ENCODE measurements around the gene PVALEF. TPM values are rescaled to one million over a fixed set of nuclear protein-coding genes. Genes with fewer than 3 reads are reported as not detected.
"Not testable (repeated sequence)": the region's sequence is repeated elsewhere in the genome, so short reads cannot be mapped to it uniquely, and the experiment has no call there.

The PVALEF gene
- total RNA-seq, 1 donor from 2014 or later: not detected

- Histone ChIP-seq H3K36me3 (no peaks in the 10 kb centered on the region), H3K27me3 (no peaks in the 10 kb centered on the region), H3K9me3 (no peaks in the 10 kb centered on the region), H3K27ac (peak within 1 kb of the TSS; percentile 31), H3K4me1 (peaks cover 23% of the 10 kb centered on the region), H3K4me3 (peak within 1 kb of the TSS; percentile 76 to 82)
- no peak for TF ChIP-seq CTCF (IDR thresholded peaks at IDR 0.05)
- peak; percentile 31 to 79 for TF ChIP-seq POLR2AphosphoS5 (IDR thresholded peaks at IDR 0.05; ENCODE audit: insufficient read depth in 1 of 2, low read depth in 1 of 2)
- DNase-seq (ENCODE audit: extremely low spot score in 2 of 2): peak in 1 of 2 donors; percentile 99
- intact Hi-C loops (cut with DNase I): no loop called here
Measured at GRCh38 chr17:81222906-81223761, 57.8 kb downstream of the PVALEF start, which contains the start of gene CEP131. Gene CEP131, minus strand, starts transcription at chr17:81222965. Its CDS starts 2,909 bp downstream, at chr17:81220056.

DNA sequence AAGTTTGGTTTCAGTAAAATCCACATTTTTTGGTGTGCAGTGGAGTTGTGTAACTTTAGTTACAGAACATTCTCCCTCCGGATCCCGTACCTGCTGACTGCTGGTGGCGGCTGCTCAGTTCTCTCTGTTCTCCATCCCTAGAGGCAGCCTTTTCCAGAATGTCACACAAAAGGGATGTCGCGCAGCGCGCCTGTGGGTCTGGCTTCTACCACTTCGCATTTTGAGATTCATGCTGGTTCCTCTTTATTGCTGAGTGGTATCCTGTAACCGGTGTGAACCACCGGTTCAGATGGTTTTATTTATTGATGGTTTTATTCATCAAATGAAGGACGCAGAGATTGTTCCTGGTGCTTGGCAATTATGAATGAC is 58.4 kb downstream of the PVALEF start:
- Histone ChIP-seq H3K4me3 (peak overlapping the region; percentile 76 to 82), H3K27ac (peak overlapping the region; percentile 31), H3K27me3 (no peaks in the 10 kb centered on the region), H3K4me1 (peaks cover 23% of the 10 kb centered on the region), H3K36me3 (peaks cover 0 to 4% of the 10 kb centered on the region in 2 donors), H3K9me3 (no peaks in the 10 kb centered on the region)
- TF ChIP-seq POLR2A (IDR thresholded peaks at IDR 0.05): no peak
- no peak for TF ChIP-seq CTCF (IDR thresholded peaks at IDR 0.05)
- no peak for TF ChIP-seq POLR2AphosphoS5 (IDR thresholded peaks at IDR 0.05; ENCODE audit: insufficient read depth in 1 of 2, low read depth in 1 of 2)
- DNase-seq (ENCODE audit: extremely low spot score in 2 of 2): no peak
- intact Hi-C loops (cut with DNase I): no loop called here

DNA sequence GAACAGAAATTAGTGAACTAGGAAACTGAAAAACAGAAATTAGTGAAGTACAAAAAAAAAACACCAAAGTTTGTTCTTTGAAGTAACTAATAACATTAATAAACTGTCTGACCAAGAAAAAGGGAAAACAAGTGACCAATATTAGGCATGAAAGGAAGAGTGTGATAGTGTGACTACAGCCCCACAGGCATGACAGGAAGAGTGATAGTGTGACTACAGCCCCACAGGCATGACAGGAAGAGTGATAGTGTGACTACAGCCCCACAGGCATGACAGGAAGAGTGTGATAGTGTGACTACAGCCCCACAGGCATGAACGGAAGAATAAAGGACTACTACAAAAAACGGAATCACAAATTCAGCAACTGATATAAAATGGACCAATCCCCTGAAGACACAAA is 62.3 kb downstream of the PVALEF start:
- H3K27ac ChIP-seq; intact Hi-C loops (cut with DNase I): not testable (repeated sequence)

GRCh38 chr17:81228420-81228819 is 63.1 kb downstream of the PVALEF start:
- Histone ChIP-seq H3K27ac (no peak overlapping the region), H3K36me3 (peaks cover 0 to 42% of the 10 kb centered on the region in 2 donors), H3K27me3 (no peaks in the 10 kb centered on the region), H3K4me1 (peaks cover 4% of the 10 kb centered on the region), H3K9me3 (no peaks in the 10 kb centered on the region), H3K4me3 (no peak overlapping the region)
- intact Hi-C loops (cut with DNase I): no loop called here
- DNase-seq (ENCODE audit: extremely low spot score in 2 of 2): no peak
- no peak for TF ChIP-seq CTCF (IDR thresholded peaks at IDR 0.05)
- no peak for TF ChIP-seq POLR2A (IDR thresholded peaks at IDR 0.05)
- TF ChIP-seq POLR2AphosphoS5 (IDR thresholded peaks at IDR 0.05; ENCODE audit: insufficient read depth in 1 of 2, low read depth in 1 of 2): no peak

More for the DNA sequence above, 62.3 kb downstream of the PVALEF start:
- not testable (repeated sequence) for H3K9me3 ChIP-seq; DNase-seq (ENCODE audit: extremely low spot score in 2 of 2); H3K4me3 ChIP-seq; H3K27me3 ChIP-seq; H3K4me1 ChIP-seq
- H3K36me3 ChIP-seq: peaks cover 0 to 39% of the 10 kb centered on the region in 2 donors

DNA sequence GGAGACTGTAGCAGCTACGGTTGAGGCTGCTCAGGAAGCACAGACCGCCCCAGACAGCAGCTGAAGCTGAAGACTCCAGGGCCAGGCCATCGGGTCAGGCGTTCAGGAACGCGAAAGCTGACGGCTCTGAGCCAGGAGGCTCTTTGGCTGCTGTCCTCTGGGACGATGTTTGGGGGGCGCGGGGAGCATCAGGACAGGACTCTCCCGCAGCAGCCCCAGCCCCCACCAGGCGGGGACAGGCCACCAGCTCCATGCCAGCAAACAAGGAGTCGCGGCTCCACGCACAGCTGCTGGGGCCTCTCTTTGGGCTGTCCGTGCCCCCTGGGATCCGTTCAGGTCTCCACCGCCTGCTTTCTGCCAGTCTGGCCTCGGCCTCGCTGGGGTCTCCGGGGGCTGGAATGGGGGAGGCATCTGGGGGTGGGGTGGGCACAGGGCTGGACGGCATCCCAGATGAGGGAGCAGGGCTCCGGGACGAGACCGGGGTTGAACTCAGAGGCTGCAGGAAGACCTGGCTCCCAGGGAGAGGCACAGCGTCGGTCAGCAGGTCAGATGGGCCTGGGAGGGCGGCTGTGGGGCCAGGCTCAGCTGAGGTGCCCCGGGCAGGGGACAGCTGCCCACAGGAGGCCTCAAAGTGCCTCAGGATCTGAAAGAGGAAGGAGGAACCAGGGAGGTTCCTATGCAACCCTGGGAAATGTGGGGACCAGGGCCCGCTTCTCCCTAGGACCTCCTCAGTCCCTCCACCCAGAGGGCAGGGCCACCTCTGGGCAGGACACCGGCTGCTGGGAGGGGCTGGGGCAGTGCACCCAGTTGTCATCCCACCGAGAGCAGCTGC is 63.7 kb downstream of the PVALEF start:
- intact Hi-C loops (cut with DNase I): no loop called here
- no peak for TF ChIP-seq POLR2A (IDR thresholded peaks at IDR 0.05)
- TF ChIP-seq CTCF (IDR thresholded peaks at IDR 0.05): no peak
- no peak for TF ChIP-seq POLR2AphosphoS5 (IDR thresholded peaks at IDR 0.05; ENCODE audit: insufficient read depth in 1 of 2, low read depth in 1 of 2)
- Histone ChIP-seq H3K27ac (no peak overlapping the region), H3K9me3 (no peaks in the 10 kb centered on the region), H3K27me3 (no peaks in the 10 kb centered on the region), H3K36me3 (peaks cover 0 to 42% of the 10 kb centered on the region in 2 donors), H3K4me3 (no peak overlapping the region), H3K4me1 (no peaks in the 10 kb centered on the region)
- no peak for DNase-seq (ENCODE audit: extremely low spot score in 2 of 2)
